Ovary (tissue), 3 donors: ENCODE data around the gene SPATA2L.

Experiments
- CTCF ChIP-seq, 3 donors: fragments of 450-650 bp in 2 of 3; fragments of 200-600 bp in 1 of 3; IDR thresholded peaks; one replicate each; pipeline versions ENCODE4 v1.5.1 to v1.8.0; 2016 to 2022; ENCODE audit warnings: antibody characterized with exemption in 3 of 3, mild to moderate bottlenecking in 1 of 3
- EP300 ChIP-seq: sonication (generic); formaldehyde crosslinking; IDR thresholded peaks from one replicate; pipeline ENCODE4 v1.6.1; 2017; ENCODE audit warnings: antibody characterized with exemption
- POLR2A ChIP-seq: fragments of 450-650 bp; IDR thresholded peaks from one replicate; pipeline ENCODE4 v1.6.1; 2017; ENCODE audit warnings: antibody characterized with exemption, mild to moderate bottlenecking, moderate library complexity
- donor health status: DM: no; HTN: no; CAD: no.

- no peak for TF ChIP-seq POLR2A
- no peak for TF ChIP-seq CTCF (IDR thresholded peaks at IDR 0.05)
- no peak for TF ChIP-seq EP300
Measured at GRCh38 chr16:89704281-89704680, 2.8 kb upstream of the SPATA2L start.
